Epithelial cell of esophagus (primary cell): Measurements from ENCODE around the gene ZFX.
A peak's percentile ranks its signal among the peaks of the same experiment; 100 is the strongest.

Source experiments
- DNase-seq: peaks from one replicate; pipeline ENCODE4 v3.0.0; 2010; ENCODE audit warnings: low read depth
- H3K4me3 ChIP-seq: 2 replicates; pipeline ENCODE4 v1.5.1; 2011; ENCODE audit warnings: mild to moderate bottlenecking, low read length, control low read depth
- CTCF ChIP-seq: IDR thresholded peaks from 2 replicates; pipeline ENCODE4 v1.5.1; 2011; ENCODE audit warnings: low read depth, mild to moderate bottlenecking, low read length, control low read depth, inconsistent platforms; ENCODE audit not compliant: insufficient read depth; ENCODE audit errors: missing control alignments

ZFX gene

GRCh38 chrX:24146283-24146949 is 3.1 kb upstream of the ZFX start:
- no peak for DNase-seq
- no peak overlapping the region for H3K4me3 ChIP-seq

DNA sequence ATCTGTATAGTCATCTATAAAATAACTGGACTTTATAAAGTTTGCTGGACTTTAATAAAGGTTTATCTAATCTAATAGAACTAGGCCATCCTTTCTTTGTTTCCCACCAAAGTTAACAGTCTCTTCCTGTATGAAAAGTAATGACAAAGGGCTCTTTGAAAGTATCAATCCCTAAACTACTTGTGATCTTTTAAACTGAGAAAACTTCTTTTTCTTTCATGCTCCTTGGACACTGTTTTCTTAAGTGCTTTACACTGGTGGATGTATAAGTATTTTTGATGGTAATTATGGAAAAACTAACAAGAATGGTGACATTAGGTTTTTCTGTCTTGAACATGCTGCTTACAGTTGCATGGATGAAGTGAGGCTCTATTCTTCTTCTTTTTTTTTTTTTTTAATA is 2.4 kb upstream of the ZFX start:
- no peak for TF ChIP-seq CTCF
- no peak overlapping the region for H3K4me3 ChIP-seq
- no peak for DNase-seq

More at GRCh38 chrX:24146283-24146949, 3.1 kb upstream of the ZFX start:
- TF ChIP-seq CTCF: no peak

- DNase-seq: no peak
- H3K4me3 ChIP-seq: peak overlapping the region; percentile 49
- no peak for TF ChIP-seq CTCF
These were observed 1.4 kb upstream of the ZFX start for GRCh38 chrX:24148121-24148520.

- H3K4me3 ChIP-seq: peak overlapping the region; percentile 49
- no peak for DNase-seq
- TF ChIP-seq CTCF: no peak
These were observed 786 bp upstream of the ZFX start for GRCh38 chrX:24148535-24149350.

DNA sequence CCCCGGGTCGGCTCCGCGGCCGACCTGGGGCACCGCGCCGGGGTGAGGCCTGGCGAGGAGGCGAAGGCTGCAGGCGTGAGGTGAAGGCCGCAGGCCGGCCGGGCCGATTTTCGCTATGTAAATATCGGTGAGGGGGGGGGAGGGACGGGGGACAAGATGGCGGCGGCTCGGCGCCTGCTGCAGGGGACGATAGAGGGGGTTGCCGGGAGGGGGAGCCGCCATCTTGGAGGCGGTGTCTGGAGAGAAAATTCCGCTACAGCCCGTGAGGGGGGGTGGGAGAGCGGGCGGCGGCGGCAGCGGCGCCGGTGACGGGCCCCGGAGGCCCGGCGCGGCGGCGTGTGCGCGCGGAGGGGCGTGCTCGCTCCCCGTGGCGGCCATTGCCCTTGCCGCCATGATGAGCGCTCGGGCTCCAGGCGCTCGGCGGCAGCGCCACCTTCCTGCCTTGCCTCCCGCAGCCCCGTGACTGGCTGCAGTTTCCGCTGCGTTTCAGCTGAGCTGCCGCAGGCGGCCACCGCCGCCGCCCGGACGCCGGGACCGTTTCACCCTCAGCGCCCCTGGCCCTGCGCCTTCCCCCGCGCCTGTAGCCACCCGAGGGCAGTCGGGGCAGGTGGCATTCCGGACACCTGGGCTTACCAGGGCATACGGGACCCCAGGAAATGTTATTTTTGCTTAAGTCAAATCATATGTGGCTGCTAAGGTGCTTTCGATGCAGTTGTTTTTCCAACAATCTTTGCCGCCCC is 692 bp downstream of the ZFX start:
- DNase-seq: peak; percentile 83
- peak; percentile 3 for TF ChIP-seq CTCF

GRCh38 chrX:24150898-24151297 is 1.4 kb downstream of the ZFX start:
- no peak for TF ChIP-seq CTCF
- H3K4me3 ChIP-seq: peak overlapping the region; percentile 74
- no peak for DNase-seq

More for the DNA sequence above, 692 bp downstream of the ZFX start:
- peak overlapping the region; percentile 74 for H3K4me3 ChIP-seq
